CD4-positive, alpha-beta T cell treated with Interleukin-6 at 100 ng/mL for 8 hours (primary cell): Measurements from ENCODE around the gene ARMH2.
"Not testable (repeated sequence)": the region's sequence is repeated elsewhere in the genome, so short reads cannot be mapped to it uniquely, and the experiment has no call there.

Experiments used
- DNase-seq: peaks from one replicate; pipeline ENCODE4 v3.0.0-alpha.2; 2020; ENCODE audit warnings: mixed read lengths, low spot score

ARMH2 gene

GRCh38 chr6:24764833-24765828 lies 33.6 kb downstream of the ARMH2 start:
- DNase-seq: not testable (repeated sequence)

GRCh38 chr6:24763578-24763977 lies 35.1 kb downstream of the ARMH2 start:
- no peak for DNase-seq

GRCh38 chr6:24761851-24762250 lies 36.9 kb downstream of the ARMH2 start:
- DNase-seq: no peak

- DNase-seq: no peak
Measured at GRCh38 chr6:24761193-24761835, 37.4 kb downstream of the ARMH2 start.

GRCh38 chr6:24760210-24760609 lies 38.5 kb downstream of the ARMH2 start:
- DNase-seq: no peak

- DNase-seq: no peak
Measured at GRCh38 chr6:24759718-24760117, 39.0 kb downstream of the ARMH2 start.

GRCh38 chr6:24757611-24758010 lies 41.1 kb downstream of the ARMH2 start:
- no peak for DNase-seq

GRCh38 chr6:24755279-24755678 lies 43.4 kb downstream of the ARMH2 start:
- DNase-seq: no peak

- DNase-seq: not testable (repeated sequence)
Measured at GRCh38 chr6:24754378-24754777, 44.3 kb downstream of the ARMH2 start.

GRCh38 chr6:24753545-24753944 lies 45.2 kb downstream of the ARMH2 start:
- no peak for DNase-seq

- no peak for DNase-seq
Measured at GRCh38 chr6:24752917-24753492, 45.7 kb downstream of the ARMH2 start.

GRCh38 chr6:24752503-24752902 lies 46.2 kb downstream of the ARMH2 start:
- DNase-seq: no peak

GRCh38 chr6:24750878-24751277 lies 47.8 kb downstream of the ARMH2 start:
- not testable (repeated sequence) for DNase-seq

GRCh38 chr6:24749297-24749696 lies 49.4 kb downstream of the ARMH2 start:
- no peak for DNase-seq
